Epithelial cell of esophagus (primary cell): ENCODE results near the gene AMFR.

Experiments
- DNase-seq: peaks from one replicate; pipeline ENCODE4 v3.0.0; 2010; ENCODE audit warnings: low read depth
- H3K4me3 ChIP-seq: 2 replicates; pipeline ENCODE4 v1.5.1; 2011; ENCODE audit warnings: mild to moderate bottlenecking, low read length, control low read depth
- TF ChIP-seq, protein P1 (sequence below): IDR thresholded peaks from 2 replicates; pipeline ENCODE4 v1.5.1; 2011; ENCODE audit warnings: low read depth, mild to moderate bottlenecking, low read length, control low read depth, inconsistent platforms; ENCODE audit not compliant: insufficient read depth; ENCODE audit errors: missing control alignments

AMFR gene

DNA sequence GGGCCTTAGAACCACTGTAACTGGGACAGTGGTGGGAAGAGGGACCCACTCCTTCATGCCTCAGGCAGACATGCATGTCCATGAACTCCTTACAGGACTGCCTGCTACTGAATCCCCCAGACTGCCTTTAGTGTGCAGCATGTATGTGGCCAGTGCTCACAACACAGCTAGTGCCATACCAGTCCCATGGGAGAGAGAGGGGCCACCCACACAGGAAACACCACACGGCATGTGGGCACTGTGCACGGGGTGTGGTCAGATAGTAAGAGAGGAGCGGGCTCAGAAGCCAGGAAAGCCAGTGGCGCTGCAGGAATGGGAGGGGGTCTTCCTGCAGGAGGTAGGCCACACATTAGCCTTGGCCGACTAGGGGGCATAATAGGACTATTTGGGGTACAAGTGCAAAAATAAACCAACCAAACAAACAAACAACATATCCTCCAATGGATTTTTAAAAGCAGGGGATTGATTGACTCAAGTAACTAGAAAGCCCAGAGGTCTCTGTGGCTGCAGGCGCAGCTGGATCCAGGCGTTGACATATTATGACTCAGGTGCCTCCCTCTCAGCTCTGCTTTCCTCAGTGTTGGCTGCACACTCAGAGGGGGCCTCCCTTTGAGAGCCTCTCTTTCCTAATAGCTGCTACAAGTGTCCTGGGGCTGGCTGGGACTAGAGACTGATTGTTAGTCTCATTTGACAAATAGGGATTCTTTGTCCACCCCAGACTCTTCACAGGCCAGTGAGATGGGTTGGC lies 104.4 kb downstream of the AMFR start:
- no peak overlapping the region for H3K4me3 ChIP-seq
- no peak for DNase-seq
- TF ChIP-seq, protein P1, sequence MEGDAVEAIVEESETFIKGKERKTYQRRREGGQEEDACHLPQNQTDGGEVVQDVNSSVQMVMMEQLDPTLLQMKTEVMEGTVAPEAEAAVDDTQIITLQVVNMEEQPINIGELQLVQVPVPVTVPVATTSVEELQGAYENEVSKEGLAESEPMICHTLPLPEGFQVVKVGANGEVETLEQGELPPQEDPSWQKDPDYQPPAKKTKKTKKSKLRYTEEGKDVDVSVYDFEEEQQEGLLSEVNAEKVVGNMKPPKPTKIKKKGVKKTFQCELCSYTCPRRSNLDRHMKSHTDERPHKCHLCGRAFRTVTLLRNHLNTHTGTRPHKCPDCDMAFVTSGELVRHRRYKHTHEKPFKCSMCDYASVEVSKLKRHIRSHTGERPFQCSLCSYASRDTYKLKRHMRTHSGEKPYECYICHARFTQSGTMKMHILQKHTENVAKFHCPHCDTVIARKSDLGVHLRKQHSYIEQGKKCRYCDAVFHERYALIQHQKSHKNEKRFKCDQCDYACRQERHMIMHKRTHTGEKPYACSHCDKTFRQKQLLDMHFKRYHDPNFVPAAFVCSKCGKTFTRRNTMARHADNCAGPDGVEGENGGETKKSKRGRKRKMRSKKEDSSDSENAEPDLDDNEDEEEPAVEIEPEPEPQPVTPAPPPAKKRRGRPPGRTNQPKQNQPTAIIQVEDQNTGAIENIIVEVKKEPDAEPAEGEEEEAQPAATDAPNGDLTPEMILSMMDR, result no peak

- TF ChIP-seq, protein P1, result no peak
- no peak overlapping the region for H3K4me3 ChIP-seq
- DNase-seq, result no peak
Measured at GRCh38 chr16:56320056-56320455, 105.3 kb downstream of the AMFR start.

DNA sequence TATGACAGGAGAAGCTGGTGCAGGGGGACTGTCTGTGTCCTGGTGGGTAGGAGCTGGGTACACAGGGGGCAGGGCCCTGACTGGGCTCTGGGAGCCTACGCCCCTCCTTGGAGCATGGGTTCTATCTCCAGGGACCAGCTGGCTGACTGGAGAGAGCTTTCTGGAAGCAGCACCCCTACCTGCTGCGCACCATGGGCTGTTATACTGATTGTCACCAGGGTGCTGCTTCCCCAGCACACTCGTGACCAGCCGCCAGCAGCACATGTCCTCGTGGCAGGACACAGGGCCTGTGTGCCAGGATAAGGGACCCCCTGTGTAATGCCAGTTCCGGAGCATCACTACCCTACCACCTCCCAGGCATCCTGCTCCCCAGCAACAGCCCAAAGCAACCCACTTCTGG lies 106.0 kb downstream of the AMFR start:
- TF ChIP-seq, protein P1, result no peak
- no peak for DNase-seq
- H3K4me3 ChIP-seq, result no peak overlapping the region

- DNase-seq, result no peak
- no peak overlapping the region for H3K4me3 ChIP-seq
- TF ChIP-seq, protein P1, result no peak
Measured at GRCh38 chr16:56318827-56319140, 106.6 kb downstream of the AMFR start.

DNA sequence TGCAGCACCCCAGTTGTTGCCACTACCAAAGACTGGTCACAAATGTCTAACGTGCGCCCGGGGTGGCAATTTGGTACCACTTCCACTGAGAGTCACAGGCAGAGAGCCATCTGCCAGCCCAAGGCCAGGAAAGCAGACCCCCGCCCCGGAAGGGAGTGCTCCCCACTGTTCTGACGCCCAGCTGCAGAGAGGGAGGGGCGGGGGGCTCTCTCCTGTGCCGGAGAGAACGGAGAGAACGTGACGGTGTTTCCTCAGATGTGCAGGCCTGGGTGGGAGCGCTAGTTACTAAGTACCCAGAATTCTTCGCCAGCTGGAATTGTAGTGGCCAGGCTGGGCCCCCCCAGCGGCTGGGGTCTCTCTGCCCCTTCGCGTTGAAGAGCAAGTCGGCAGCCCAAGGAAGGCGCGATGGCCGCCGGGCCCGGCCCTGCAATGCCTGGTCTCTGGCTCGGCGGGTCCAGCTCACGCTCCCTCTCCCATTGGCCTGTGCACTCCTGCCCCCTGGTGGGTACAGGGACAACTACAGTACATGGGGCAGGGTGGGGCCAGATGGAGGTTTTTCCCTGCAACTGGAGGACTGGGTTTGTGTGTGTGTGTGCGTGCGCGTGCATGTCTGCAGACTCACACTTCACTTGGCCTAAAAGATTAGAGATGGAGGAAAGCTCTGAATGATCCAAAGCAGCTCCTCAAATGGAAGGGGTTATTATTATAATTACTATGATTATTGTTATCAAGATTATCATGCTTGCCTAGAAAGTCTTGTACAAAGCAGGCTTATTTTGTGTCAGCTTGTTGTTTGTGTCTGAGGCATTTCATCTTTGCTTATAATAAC lies 107.1 kb downstream of the AMFR start:
- DNase-seq, result peak; percentile 75
- TF ChIP-seq, protein P1, result peak; percentile 86
- H3K4me3 ChIP-seq, result peak overlapping the region; percentile 5

GRCh38 chr16:56316545-56316944 lies 108.8 kb downstream of the AMFR start:
- H3K4me3 ChIP-seq, result no peak overlapping the region
- TF ChIP-seq, protein P1, result no peak
- DNase-seq, result no peak
